ENCODE measurements around the gene TBC1D32. TPM values are rescaled to one million over a fixed set of nuclear protein-coding genes. Genes with fewer than 3 reads are reported as not detected.
"Not testable (repeated sequence)": the region's sequence is repeated elsewhere in the genome, so short reads cannot be mapped to it uniquely, and the experiment has no call there.

Gene TBC1D32, protein sequence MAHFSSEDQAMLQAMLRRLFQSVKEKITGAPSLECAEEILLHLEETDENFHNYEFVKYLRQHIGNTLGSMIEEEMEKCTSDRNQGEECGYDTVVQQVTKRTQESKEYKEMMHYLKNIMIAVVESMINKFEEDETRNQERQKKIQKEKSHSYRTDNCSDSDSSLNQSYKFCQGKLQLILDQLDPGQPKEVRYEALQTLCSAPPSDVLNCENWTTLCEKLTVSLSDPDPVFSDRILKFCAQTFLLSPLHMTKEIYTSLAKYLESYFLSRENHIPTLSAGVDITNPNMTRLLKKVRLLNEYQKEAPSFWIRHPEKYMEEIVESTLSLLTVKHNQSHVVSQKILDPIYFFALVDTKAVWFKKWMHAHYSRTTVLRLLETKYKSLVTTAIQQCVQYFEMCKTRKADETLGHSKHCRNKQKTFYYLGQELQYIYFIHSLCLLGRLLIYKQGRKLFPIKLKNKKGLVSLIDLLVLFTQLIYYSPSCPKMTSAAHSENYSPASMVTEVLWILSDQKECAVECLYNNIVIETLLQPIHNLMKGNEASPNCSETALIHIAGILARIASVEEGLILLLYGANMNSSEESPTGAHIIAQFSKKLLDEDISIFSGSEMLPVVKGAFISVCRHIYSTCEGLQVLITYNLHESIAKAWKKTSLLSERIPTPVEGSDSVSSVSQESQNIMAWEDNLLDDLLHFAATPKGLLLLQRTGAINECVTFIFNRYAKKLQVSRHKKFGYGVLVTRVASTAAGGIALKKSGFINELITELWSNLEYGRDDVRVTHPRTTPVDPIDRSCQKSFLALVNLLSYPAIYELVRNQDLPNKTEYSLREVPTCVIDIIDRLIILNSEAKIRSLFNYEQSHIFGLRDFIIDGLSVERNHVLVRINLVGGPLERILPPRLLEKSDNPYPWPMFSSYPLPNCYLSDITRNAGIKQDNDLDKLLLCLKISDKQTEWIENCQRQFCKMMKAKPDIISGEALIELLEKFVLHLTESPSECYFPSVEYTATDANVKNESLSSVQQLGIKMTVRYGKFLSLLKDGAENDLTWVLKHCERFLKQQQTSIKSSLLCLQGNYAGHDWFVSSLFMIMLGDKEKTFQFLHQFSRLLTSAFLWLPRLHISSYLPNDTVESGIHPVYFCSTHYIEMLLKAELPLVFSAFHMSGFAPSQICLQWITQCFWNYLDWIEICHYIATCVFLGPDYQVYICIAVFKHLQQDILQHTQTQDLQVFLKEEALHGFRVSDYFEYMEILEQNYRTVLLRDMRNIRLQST
- total RNA-seq = 1 to 10 TPM; 7.8 to 9.0 TPM
- long read RNA-seq = 0 reads

DNA sequence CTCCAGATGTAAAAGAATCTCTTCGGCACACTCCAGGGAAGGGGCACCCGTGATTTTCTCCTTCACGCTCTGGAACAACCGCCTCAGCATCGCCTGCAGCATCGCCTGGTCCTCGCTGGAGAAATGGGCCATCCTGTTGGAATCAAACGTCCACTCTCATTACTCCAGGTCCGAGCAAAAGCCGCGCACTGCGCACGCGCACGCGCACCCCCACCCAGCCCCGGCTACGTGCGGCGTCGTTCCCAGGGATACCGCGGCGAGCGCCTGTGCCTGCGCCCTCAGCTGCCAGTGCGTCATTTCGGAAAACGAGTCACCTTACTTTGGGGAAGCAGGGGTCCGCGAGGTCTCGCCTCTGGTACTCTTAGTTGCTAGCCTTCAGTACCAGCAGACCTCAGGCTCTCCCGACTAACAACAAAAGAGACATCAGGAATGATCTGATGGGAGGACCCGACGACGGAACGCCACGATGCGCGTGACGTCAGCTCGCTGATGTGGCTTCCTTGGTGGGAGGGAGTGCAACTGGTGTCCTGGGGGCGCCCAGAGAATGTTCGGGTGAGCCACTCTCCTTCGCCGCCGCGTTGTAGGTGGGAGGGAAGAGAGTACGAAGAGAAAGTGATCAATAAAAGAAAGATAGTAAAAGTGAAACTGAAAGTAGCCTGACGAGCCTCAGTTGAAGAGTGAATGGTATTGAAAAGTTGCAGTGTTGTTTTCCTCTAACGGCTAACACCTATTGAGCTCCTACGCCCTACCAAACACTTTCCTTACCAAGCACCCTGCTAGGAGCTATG, at the start of gene TBC1D32:
TSS of gene TBC1D32 (minus strand) at position 182 of the 788 bp plus-strand sequence. CDS start at position 132, 50 bp downstream.
- ATAC-seq (peak; percentile 99), DNase-seq (peak; percentile 92)
- intact Hi-C loops (cut with DNase I, micrococcal nuclease) = no loop called here

GRCh38 chr6:121383478-121383877, 49.2 kb upstream of the TBC1D32 start:
- ATAC-seq (no peak), DNase-seq (no peak)
- intact Hi-C loops (cut with DNase I, micrococcal nuclease) = no loop called here

DNA sequence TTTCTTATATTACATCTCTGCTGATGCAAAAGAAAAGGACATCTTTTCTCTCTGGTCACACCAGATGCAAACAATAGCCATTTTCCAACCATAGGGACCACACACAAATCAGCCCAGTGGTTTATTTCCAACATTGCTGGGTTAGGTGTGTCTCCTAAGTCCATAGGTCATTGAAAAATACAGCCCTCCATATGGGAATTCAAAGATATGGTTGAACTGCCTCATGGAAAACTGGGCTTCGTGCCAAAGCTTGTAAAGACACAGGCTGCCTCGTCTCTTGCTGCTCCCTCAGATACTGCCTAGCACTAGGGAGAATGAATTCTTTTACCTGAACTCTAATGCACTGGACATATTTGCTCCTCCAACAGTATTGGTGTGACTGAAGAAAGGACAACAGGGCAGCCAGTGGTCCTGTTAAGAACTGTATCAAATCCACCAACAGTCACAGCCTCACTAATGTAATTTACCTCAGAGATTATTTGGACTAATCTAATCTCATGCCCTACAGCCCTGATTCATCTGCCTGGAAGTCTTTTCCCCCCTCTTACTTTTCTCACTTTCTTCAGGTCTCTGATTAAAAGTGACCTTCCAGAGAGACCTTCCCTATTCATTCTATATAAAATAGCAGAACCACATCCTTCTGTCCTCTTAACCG, 48.3 kb upstream of the TBC1D32 start:
- intact Hi-C loops (cut with DNase I, micrococcal nuclease) = no loop called here
- DNase-seq (peak; percentile 86 to 89), ATAC-seq (peak; percentile 98)

GRCh38 chr6:121376411-121376810, 42.1 kb upstream of the TBC1D32 start:
- intact Hi-C loops (cut with DNase I, micrococcal nuclease) = no loop called here

GRCh38 chr6:121374219-121374618, 39.9 kb upstream of the TBC1D32 start:
- ATAC-seq; intact Hi-C loops (cut with DNase I, micrococcal nuclease); DNase-seq: not testable (repeated sequence)

More at GRCh38 chr6:121376411-121376810, 42.1 kb upstream of the TBC1D32 start:
- ATAC-seq (no peak), DNase-seq (no peak)

GRCh38 chr6:121365536-121366521, 31.5 kb upstream of the TBC1D32 start:
- intact Hi-C loops (cut with DNase I, micrococcal nuclease) = no loop called here
- ATAC-seq (no peak), DNase-seq (no peak)

- DNase-seq = no peak
- intact Hi-C loops (cut with DNase I, micrococcal nuclease) = no loop called here
- peak; percentile 58 for ATAC-seq
Observed at GRCh38 chr6:121356575-121356974, 22.3 kb upstream of the TBC1D32 start.

DNA sequence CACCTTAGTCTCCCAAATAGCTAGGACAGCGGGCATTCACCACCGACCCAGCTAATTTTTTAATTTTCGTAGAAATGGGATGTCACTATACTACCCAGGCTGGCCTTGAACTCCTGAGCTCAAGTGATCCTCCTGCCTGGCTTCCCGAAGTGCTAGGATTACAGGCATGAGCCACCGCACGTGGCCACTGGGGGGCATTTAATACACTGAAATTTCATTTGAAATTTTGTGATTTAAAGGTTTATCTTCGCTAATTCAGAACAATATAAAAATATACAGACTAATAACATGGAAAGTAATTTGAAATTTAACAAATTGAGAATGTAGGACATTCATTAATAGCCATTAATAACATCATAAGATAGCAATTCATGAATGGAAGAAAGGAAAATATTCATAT, 20.5 kb upstream of the TBC1D32 start:
- DNase-seq (no peak), ATAC-seq (peak; percentile 34)
- intact Hi-C loops (cut with DNase I, micrococcal nuclease) = no loop called here

DNA sequence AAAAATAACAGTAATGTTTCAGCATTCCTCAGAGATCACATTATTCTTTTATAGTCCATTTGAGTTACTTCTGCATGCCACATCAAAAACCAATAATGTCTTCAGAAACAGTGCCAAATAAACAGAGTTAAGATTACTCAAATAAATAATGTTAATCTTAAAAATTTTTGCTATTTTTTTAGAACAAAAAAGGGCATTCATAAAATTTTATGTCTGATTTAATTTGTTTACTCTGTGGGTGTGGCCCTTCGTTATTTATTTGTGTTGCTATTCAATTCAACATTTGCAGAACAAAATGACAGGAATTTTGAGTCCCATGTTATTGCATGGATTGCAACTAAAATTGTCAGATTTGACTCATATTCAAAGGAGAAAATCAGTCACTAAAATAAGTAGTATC, 18.7 kb upstream of the TBC1D32 start:
- intact Hi-C loops (cut with DNase I, micrococcal nuclease) = no loop called here
- ATAC-seq = no peak
- no peak for DNase-seq

GRCh38 chr6:121351916-121352315, 17.6 kb upstream of the TBC1D32 start:
- DNase-seq (no peak), ATAC-seq (no peak)
- intact Hi-C loops (cut with DNase I, micrococcal nuclease) = no loop called here

- ATAC-seq (no peak), DNase-seq (no peak)
- intact Hi-C loops (cut with DNase I, micrococcal nuclease) = no loop called here
Observed at GRCh38 chr6:121349596-121349995, 15.3 kb upstream of the TBC1D32 start.

DNA sequence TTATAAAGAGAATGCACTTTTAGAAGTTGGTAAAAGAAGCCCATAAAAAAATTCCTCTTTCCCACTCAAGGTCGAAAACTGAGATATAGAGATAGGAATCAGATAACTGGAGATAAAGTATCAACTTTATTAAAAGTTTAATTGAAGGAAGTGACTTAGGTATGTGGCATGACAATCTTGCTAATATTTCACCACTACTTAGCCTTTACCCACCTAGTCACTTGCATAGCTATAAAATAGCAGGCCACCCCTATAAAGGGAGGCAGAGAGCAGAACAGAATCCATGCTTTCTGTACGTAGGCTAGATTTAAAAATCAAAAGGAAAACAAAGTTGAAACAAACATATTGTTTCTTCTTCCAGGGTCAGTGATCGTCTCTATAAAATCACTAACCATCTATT, 13.2 kb upstream of the TBC1D32 start:
- no peak for ATAC-seq

GRCh38 chr6:121344539-121344938, 10.3 kb upstream of the TBC1D32 start:
- DNase-seq = no peak
- no peak for ATAC-seq
- intact Hi-C loops (cut with DNase I, micrococcal nuclease) = no loop called here

More for the DNA sequence above, 13.2 kb upstream of the TBC1D32 start:
- no peak for DNase-seq
- intact Hi-C loops (cut with DNase I, micrococcal nuclease) = no loop called here

GRCh38 chr6:121339639-121340226, 5.5 kb upstream of the TBC1D32 start:
- ATAC-seq = no peak
- intact Hi-C loops (cut with DNase I, micrococcal nuclease) = no loop called here
- DNase-seq = no peak

GRCh38 chr6:121338956-121339355, 4.7 kb upstream of the TBC1D32 start:
- no peak for ATAC-seq
- intact Hi-C loops (cut with DNase I, micrococcal nuclease) = no loop called here
- DNase-seq = no peak

DNA sequence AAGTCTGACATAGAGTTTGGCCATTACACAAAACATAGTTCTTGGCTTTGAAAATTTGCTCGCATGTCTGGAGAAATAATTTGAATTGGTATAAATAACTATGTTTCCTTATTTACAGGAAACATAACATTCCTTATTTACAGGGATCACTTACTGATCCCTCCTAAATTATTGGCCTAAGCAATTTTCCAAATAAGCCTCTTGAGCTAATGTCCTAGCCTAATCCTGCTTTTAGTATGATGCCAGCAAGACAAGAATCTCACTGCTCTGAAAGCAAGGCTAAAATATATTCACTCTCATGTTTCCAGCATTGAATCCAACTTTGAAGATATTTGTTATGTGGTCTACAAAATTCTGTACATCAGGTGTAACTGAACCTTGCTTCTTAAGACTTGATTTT, 4.1 kb upstream of the TBC1D32 start:
- ATAC-seq (no peak), DNase-seq (no peak)
- intact Hi-C loops (cut with DNase I, micrococcal nuclease) = no loop called here
